Peyer's patch (tissue), 4 donors: ENCODE measurements around the gene B4GALNT1.

Experiments used
- POLR2A ChIP-seq, 2 donors: fragments of 450-650 bp; IDR thresholded peaks; one replicate each; pipeline ENCODE4 v1.5.1; 2017; ENCODE audit warnings: antibody characterized with exemption in 2 of 2, mild to moderate bottlenecking in 2 of 2, moderate library complexity in 2 of 2
- TF ChIP-seq, protein P1 (sequence below), 6 experiments: fragments of 450-650 bp in 4 of 6; fragments of 200-600 bp in 2 of 6; sonication (generic) in 1 of 6; IDR thresholded peaks; one replicate each; pipeline ENCODE4 v1.5.1; 2017 to 2019; ENCODE audit warnings: antibody characterized with exemption in 6 of 6, mild to moderate bottlenecking in 3 of 6, moderate library complexity in 1 of 6

DNA sequence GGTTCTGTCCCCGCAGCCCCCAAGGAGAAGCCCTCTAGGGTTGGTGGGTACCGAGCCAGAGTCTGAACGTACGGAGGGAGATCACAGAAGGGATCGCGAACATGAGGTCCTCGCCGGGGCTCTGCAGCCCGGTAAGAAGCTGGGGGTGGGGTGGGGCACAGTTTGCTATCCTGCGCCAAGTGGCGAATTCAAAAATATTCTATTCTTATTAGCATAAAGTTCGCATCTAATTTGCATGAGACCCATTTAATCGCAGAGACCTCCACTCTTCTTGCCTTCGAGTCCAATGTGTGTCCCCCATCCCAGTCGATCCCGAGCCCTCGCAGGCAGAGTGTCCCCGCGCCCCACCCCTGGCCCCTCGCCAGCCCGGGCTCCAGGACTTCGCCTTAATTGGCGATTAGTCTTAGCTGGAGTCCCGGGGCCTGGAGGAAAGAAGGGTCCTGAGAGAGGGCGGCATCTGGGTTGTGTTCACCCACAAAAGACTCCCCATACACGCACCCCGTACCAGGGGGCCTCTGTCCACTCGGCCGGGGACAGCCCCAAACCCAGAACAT lies 22.4 kb downstream of the B4GALNT1 start:
- TF ChIP-seq, protein P1, sequence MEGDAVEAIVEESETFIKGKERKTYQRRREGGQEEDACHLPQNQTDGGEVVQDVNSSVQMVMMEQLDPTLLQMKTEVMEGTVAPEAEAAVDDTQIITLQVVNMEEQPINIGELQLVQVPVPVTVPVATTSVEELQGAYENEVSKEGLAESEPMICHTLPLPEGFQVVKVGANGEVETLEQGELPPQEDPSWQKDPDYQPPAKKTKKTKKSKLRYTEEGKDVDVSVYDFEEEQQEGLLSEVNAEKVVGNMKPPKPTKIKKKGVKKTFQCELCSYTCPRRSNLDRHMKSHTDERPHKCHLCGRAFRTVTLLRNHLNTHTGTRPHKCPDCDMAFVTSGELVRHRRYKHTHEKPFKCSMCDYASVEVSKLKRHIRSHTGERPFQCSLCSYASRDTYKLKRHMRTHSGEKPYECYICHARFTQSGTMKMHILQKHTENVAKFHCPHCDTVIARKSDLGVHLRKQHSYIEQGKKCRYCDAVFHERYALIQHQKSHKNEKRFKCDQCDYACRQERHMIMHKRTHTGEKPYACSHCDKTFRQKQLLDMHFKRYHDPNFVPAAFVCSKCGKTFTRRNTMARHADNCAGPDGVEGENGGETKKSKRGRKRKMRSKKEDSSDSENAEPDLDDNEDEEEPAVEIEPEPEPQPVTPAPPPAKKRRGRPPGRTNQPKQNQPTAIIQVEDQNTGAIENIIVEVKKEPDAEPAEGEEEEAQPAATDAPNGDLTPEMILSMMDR (IDR thresholded peaks at IDR 0.05): no peak
- no peak for TF ChIP-seq POLR2A (IDR thresholded peaks at IDR 0.05)
